H1 (cell line): ENCODE results near the gene COX7A2. TPM values are rescaled to one million over a fixed set of nuclear protein-coding genes. Genes with fewer than 3 reads are reported as not detected.
A peak's percentile ranks its signal among the peaks of the same experiment; 100 is the strongest.

Experiments
- CTCF ChIA-PET: fragments of 300-600 bp; sonication (Branson Sonifier 250); formaldehyde crosslinking; loops from one replicate; lab custom pipeline; 2021; ENCODE audit not compliant: partially characterized antibody; lab: Charles Lee
- POLR2A ChIA-PET: fragments of 300-600 bp; sonication (Branson Sonifier 250); formaldehyde crosslinking; loops from one replicate; lab custom pipeline; 2021; ENCODE audit warnings: inconsistent platforms; ENCODE audit not compliant: partially characterized antibody; lab: Charles Lee
- DNase-seq, 2 experiments: peaks; one replicate each; pipeline versions ENCODE4 v3.0.0 to v3.0.0-alpha.2; 2010 to 2022; ENCODE audit warnings: low spot score in 2 of 2, low read depth in 1 of 2, mixed read lengths in 1 of 2
- FAIRE-seq: peaks from 2 replicates; lab custom pipeline; 2011; peaks lifted over from hg19 to GRCh38; lab: Jason Lieb, UNC
- H2AFZ ChIP-seq: 2 replicates; pipeline ENCODE4 v1.8.1; 2012; ENCODE audit warnings: low read length, inconsistent platforms
- H2AK5ac ChIP-seq: 2 replicates; pipeline ENCODE4 v1.6.1; 2013; ENCODE audit warnings: low read depth, low read length
- H2BK120ac ChIP-seq: replicated peaks from 2 replicates; pipeline ENCODE3; 2013; ENCODE audit warnings: low read depth, low read length, inconsistent platforms
- H2BK12ac ChIP-seq: 2 replicates; pipeline ENCODE4 v1.6.1; 2013; ENCODE audit warnings: low read depth, low read length
- H2BK15ac ChIP-seq: 2 replicates; pipeline ENCODE4 v1.6.1; 2013; ENCODE audit warnings: low read length
- H2BK20ac ChIP-seq: 2 replicates; pipeline ENCODE4 v1.6.1; 2013; ENCODE audit warnings: low read length
- H2BK5ac ChIP-seq: 2 replicates; pipeline ENCODE4 v1.6.1; 2013; ENCODE audit warnings: low read depth, low read length
- H3K14ac ChIP-seq: 2 replicates; pipeline ENCODE4 v1.6.1; 2013; ENCODE audit warnings: inconsistent platforms; ENCODE audit not compliant: insufficient read length
- H3K18ac ChIP-seq: 2 replicates; pipeline ENCODE4 v1.6.1; 2013; ENCODE audit warnings: low read length; ENCODE audit errors: extremely low read depth
- H3K23ac ChIP-seq: 2 replicates; pipeline ENCODE4 v1.6.1; 2013; ENCODE audit warnings: inconsistent platforms; ENCODE audit not compliant: insufficient read length
- H3K23me2 ChIP-seq: 2 replicates; pipeline ENCODE4 v1.6.1; 2013; ENCODE audit warnings: low read depth, low read length
- H3K27ac ChIP-seq: 2 replicates; pipeline ENCODE4 v1.6.1; 2011; ENCODE audit warnings: low read depth, low read length, inconsistent platforms
- H3K27me3 ChIP-seq, 4 experiments: replicated peaks in 1 of 4; 1 replicate in 1 of 4; 2 replicates in 3 of 4; pipeline versions ENCODE4 v1.6.1 to v1.8.1; 2011 to 2013; ENCODE audit warnings: low read length in 3 of 4, mild to moderate bottlenecking in 3 of 4, inconsistent platforms in 2 of 4, mixed read lengths in 2 of 4, moderate library complexity in 1 of 4; ENCODE audit not compliant: control insufficient read depth in 3 of 4, insufficient read depth in 3 of 4; ENCODE audit errors: extremely low read depth in 1 of 4
- H3K36me3 ChIP-seq, 4 experiments: 2 replicates each; pipeline versions ENCODE4 v1.6.1 to v1.8.1; 2011 to 2013; ENCODE audit warnings: mild to moderate bottlenecking in 4 of 4, low read length in 3 of 4, moderate library complexity in 2 of 4, control low read depth in 1 of 4, inconsistent platforms in 1 of 4; ENCODE audit not compliant: insufficient read depth in 4 of 4, control insufficient read depth in 2 of 4
- H3K4ac ChIP-seq: replicated peaks from 2 replicates; pipeline ENCODE3; 2013; ENCODE audit warnings: low read length, low read depth, mixed read lengths, inconsistent platforms; ENCODE audit not compliant: insufficient read length
- H3K4me1 ChIP-seq, 4 experiments: replicated peaks in 1 of 4; 1 replicate in 1 of 4; 2 replicates in 3 of 4; pipeline versions ENCODE4 v1.6.1 to v1.8.1; 2011 to 2013; ENCODE audit warnings: low read length in 3 of 4, inconsistent platforms in 2 of 4, mixed read lengths in 1 of 4; ENCODE audit not compliant: insufficient read depth in 4 of 4, control insufficient read depth in 3 of 4
- H3K4me2 ChIP-seq, 2 experiments: 2 replicates each; pipeline versions ENCODE4 v1.6.1 to v1.8.1; 2011 to 2013; ENCODE audit warnings: low read depth in 2 of 2, low read length in 2 of 2, control low read depth in 1 of 2, inconsistent platforms in 1 of 2, mild to moderate bottlenecking in 1 of 2; ENCODE audit not compliant: insufficient read depth in 1 of 2
- H3K4me3 ChIP-seq, 4 experiments: fragments of 200-600, 300-600 bp in 1 of 4; sonication (generic), shearing (Covaris generic), sonication (Bioruptor Twin) in 1 of 4; 2 replicates each; pipeline versions ENCODE4 v1.5.1 to v1.8.1; 2011 to 2016; ENCODE audit warnings: low read length in 4 of 4, low read depth in 3 of 4, control low read depth in 2 of 4, inconsistent platforms in 2 of 4, mild to moderate bottlenecking in 2 of 4, mixed read lengths in 1 of 4, moderate library complexity in 1 of 4; ENCODE audit not compliant: insufficient read depth in 2 of 4; ENCODE audit errors: extremely low read depth in 1 of 4
- H3K56ac ChIP-seq: replicated peaks from 2 replicates; pipeline ENCODE3; 2013; ENCODE audit warnings: low read depth, mild to moderate bottlenecking, mixed read lengths, low read length, inconsistent platforms; ENCODE audit not compliant: insufficient read length
- H3K79me1 ChIP-seq: 2 replicates; pipeline ENCODE4 v1.6.1; 2013; ENCODE audit warnings: low read depth, low read length, control low read depth
- H3K79me2 ChIP-seq, 2 experiments: 2 replicates each; pipeline versions ENCODE4 v1.6.1 to v1.8.1; 2012 to 2013; ENCODE audit warnings: low read length in 2 of 2, mild to moderate bottlenecking in 2 of 2, inconsistent platforms in 1 of 2; ENCODE audit not compliant: insufficient read depth in 2 of 2, control insufficient read depth in 1 of 2
- H3K9ac ChIP-seq, 4 experiments: replicated peaks in 1 of 4; 1 replicate in 1 of 4; 2 replicates in 3 of 4; pipeline versions ENCODE4 v1.6.1 to v1.8.1; 2011 to 2013; ENCODE audit warnings: low read depth in 3 of 4, low read length in 3 of 4, control low read depth in 2 of 4, mild to moderate bottlenecking in 2 of 4, moderate library complexity in 2 of 4, inconsistent platforms in 1 of 4; ENCODE audit errors: extremely low read depth in 1 of 4
- H3K9me3 ChIP-seq, 2 experiments: 2 replicates each; pipeline versions ENCODE4 v1.6.1 to v1.8.1; 2012 to 2013; ENCODE audit warnings: mild to moderate bottlenecking in 2 of 2, moderate library complexity in 2 of 2, control low read depth in 1 of 2, inconsistent platforms in 1 of 2, low read depth in 1 of 2, low read length in 1 of 2, mixed read lengths in 1 of 2; ENCODE audit not compliant: insufficient read depth in 2 of 2
- H4K20me1 ChIP-seq, 2 experiments: replicated peaks in 1 of 2; 2 replicates each; pipeline versions ENCODE3 to v1.8.1; 2011 to 2013; ENCODE audit warnings: inconsistent platforms in 2 of 2, low read length in 2 of 2, mild to moderate bottlenecking in 1 of 2; ENCODE audit not compliant: insufficient read depth in 2 of 2, control insufficient read depth in 1 of 2
- H4K5ac ChIP-seq: 2 replicates; pipeline ENCODE4 v1.6.1; 2013; ENCODE audit warnings: low read length, low read depth, mixed read lengths, inconsistent platforms; ENCODE audit not compliant: insufficient read length
- H4K8ac ChIP-seq: 2 replicates; pipeline ENCODE4 v1.8.0; 2013; ENCODE audit warnings: mild to moderate bottlenecking, moderate library complexity, low read length, inconsistent platforms; ENCODE audit not compliant: insufficient read depth; ENCODE audit errors: extremely low read depth
- H4K91ac ChIP-seq: replicated peaks from 2 replicates; pipeline ENCODE3; 2013; ENCODE audit warnings: low read length, mixed read lengths, inconsistent platforms; ENCODE audit not compliant: insufficient read length
- ASH2L ChIP-seq: fragments of 200-600, 300-600 bp; sonication (generic); IDR thresholded peaks from one replicate; pipeline ENCODE4 v1.7.1; 2017; ENCODE audit warnings: low read length
- HDAC2 ChIP-seq, 2 experiments: fragments of 300-600 bp in 1 of 2; sonication (generic) in 1 of 2; IDR thresholded peaks; 2 replicates each; pipeline ENCODE4 v1.6.1; 2011 to 2012; ENCODE audit warnings: low read depth in 2 of 2, low read length in 2 of 2, mild to moderate bottlenecking in 2 of 2, moderate library complexity in 2 of 2, borderline replicate concordance in 1 of 2, inconsistent platforms in 1 of 2
- SIN3A ChIP-seq, 2 experiments: IDR thresholded peaks in 1 of 2; conservative IDR thresholded peaks in 1 of 2; 2 replicates each; pipeline ENCODE4 v1.6.1; 2011 to 2012; ENCODE audit warnings: low read length in 2 of 2, improper control_type of control experiment in 1 of 2, low read depth in 1 of 2, mild to moderate bottlenecking in 1 of 2
- WGBS, 2 experiments: shearing (Covaris generic) in 1 of 2; methylation state at CpG; one replicate each; pipeline versions ENCODE4 v1.1.6 to v1.1.7; 2013 to 2015; ENCODE audit warnings: low lambda C conversion rate in 2 of 2, mixed read lengths in 2 of 2, inconsistent platforms in 1 of 2, low coverage in 1 of 2, missing lambda C conversion rate in 1 of 2; ENCODE audit not compliant: insufficient replicate concordance in 2 of 2, insufficient coverage in 1 of 2, insufficient read length in 1 of 2; ENCODE audit errors: extremely low coverage in 1 of 2, missing lambda C conversion rate in 1 of 2; 5-methylcytosine and 5-hydroxymethylcytosine counted together
- polyA plus RNA-seq, 7 experiments: library from polyadenylated mRNA; depleted of rRNA in 3 of 7; stranded (reverse) in 5 of 7; unstranded in 2 of 7; fragments of >200 nt in 5 of 7; fragments of 200-250 nt in 2 of 7; gene quantifications; 1 replicate in 5 of 7; 2 replicates in 1 of 7; 4 replicates in 1 of 7; pipeline versions ENCODE4 v1.2.1 to v1.2.3, GENCODE V29; 2011 to 2013; ENCODE audit warnings: missing spikeins in 2 of 7, mixed read lengths in 2 of 7
- total RNA-seq: library from RNA; stranded (reverse); fragmentation: NEBNext Ultra II Directional; extraction: Animal tissue kit (Norgen Biotek cat#: 25700); gene quantifications from 2 replicates; pipeline ENCODE4 v1.2.1, GENCODE V29; 2021

Gene COX7A2
- total and polyA plus RNA-seq, 2 of the 8 experiments (the other 6 are each of a cell fraction or from before 2014, with no cell fraction given), result 262 to 468 TPM

DNA sequence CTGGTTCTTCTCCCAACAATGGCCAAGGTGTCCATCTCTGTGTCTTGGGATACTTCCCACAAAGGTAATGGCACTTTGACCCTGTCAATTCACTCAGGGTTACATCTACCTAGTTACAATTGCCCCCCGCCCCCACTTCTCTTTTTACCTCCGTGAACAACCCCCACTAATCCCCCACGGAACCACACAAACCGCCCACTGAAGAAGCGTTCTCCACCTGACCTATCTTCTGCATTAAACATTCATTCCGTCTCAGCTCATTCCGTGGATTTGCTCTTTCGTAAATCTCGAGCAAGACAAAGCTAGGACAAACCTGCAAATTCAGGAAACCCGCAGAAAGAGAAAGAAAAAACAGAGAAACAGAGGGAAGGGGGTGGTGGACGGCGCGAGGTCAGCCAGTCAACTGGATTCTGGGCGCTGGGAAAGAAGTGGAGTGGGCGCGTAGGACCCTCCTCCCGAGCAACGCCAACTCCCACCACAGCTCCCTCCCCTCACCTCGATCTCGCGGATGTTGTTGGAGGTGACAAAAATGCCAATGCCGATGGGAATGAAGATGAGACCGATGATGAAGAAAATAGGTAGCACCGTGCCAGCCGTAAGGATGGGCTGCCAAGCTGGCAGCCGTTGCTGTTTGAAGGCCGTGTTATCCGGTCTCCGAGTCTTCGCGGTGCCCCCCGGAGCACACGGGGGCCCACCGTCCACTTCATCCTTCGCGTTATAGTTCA lies 40.5 kb upstream of the COX7A2 start:
- peaks cover 16 to 53% of the 10 kb centered on the region in 2 experiments for H3K79me2 ChIP-seq
- TF ChIP-seq HDAC2 (IDR thresholded peaks at IDR 0.05; ENCODE audit: borderline replicate concordance in 1 of 2, low read depth in 2 of 2, low read length in 2 of 2) (peak in 1 of 2 experiments; percentile 64; a peak in 1 of 4 replicates), ASH2L (peak; percentile 100), SIN3A (conservative IDR thresholded peaks at IDR 0.05 in 1 of 2, IDR thresholded peaks at IDR 0.05 in 1 of 2; ENCODE audit: low read depth in 1 of 2, low read length in 2 of 2) (peak in 1 of 2 experiments; percentile 6; a peak in 1 of 4 replicates)

More for the DNA sequence above, 40.5 kb upstream of the COX7A2 start:
- H2BK12ac ChIP-seq, result no peak overlapping the region; the same call in 1 of the 2 replicates
- H3K14ac ChIP-seq, result no peak overlapping the region
- no peak overlapping the region for H2AK5ac ChIP-seq
- H4K8ac ChIP-seq, result peak overlapping the region; percentile 77; the same call in 1 of the 2 replicates
- DNase-seq, result no peak
- no peak for FAIRE-seq
- 1% methylated on average over 32 of the region's 36 CpGs; no CpG with 5 or more reads in 1 of the 2 experiments for WGBS, 2 experiments
- POLR2A ChIA-PET, result interaction anchor here (0.7 to 2.2 kb wide), 11 partner anchors 9 to 319 kb away, joined by 3 to 11 read pairs (median 5); partner anchors contain the start of genes COL12A1, COX7A2 and SENP6
- peak overlapping the region; percentile 60 to 75 (median 67) for H3K9ac ChIP-seq
- peaks cover 0 to 11% (median 1%) of the 10 kb centered on the region in 4 experiments; a peak in 2 of 7 replicates for H3K4me1 ChIP-seq
- no peak overlapping the region for H4K91ac ChIP-seq
- peak overlapping the region; percentile 39 for H3K56ac ChIP-seq
- no peaks in the 10 kb centered on the region for H3K36me3 ChIP-seq
- H2BK120ac ChIP-seq, result no peak overlapping the region
- H2BK20ac ChIP-seq, result no peak overlapping the region
- H4K5ac ChIP-seq, result peak overlapping the region; percentile 18
- H3K4me3 ChIP-seq, result peak overlapping the region; percentile 74 to 99 (median 98)
- H3K4ac ChIP-seq, result peak overlapping the region; percentile 36
- H2AFZ ChIP-seq, result no peak overlapping the region; the same call in 1 of the 2 replicates
- peaks cover 2 to 4% of the 10 kb centered on the region in 2 experiments for H4K20me1 ChIP-seq
- 0 out of 2 replicates have a peak, but pooled peaks cover 3% of the 10 kb centered on the region for H3K79me1 ChIP-seq
- H3K27ac ChIP-seq, result peak overlapping the region; percentile 44; the same call in 1 of the 2 replicates
- no peaks in the 10 kb centered on the region for H3K9me3 ChIP-seq
- no peaks in the 10 kb centered on the region for H3K27me3 ChIP-seq
- H2BK15ac ChIP-seq, result peak overlapping the region; percentile 22; the same call in 1 of the 2 replicates
- H3K23me2 ChIP-seq, result no peaks in the 10 kb centered on the region
- no peak overlapping the region for H3K23ac ChIP-seq
- peak overlapping the region; percentile 77 to 92 for H3K4me2 ChIP-seq
- CTCF ChIA-PET, result interaction anchor here (0.6 to 2.4 kb wide), 8 partner anchors 8 to 245 kb away, joined by 3 to 7 read pairs (median 4); no protein-coding TSS in a partner anchor
- 0 out of 2 replicates have a peak overlapping the region, but pooled peaks have one; percentile 13 for H3K18ac ChIP-seq
- H2BK5ac ChIP-seq, result peak overlapping the region; percentile 87; the same call in 1 of the 2 replicates
